ENCODE measurements around the gene HOXA10. TPM values are rescaled to one million over a fixed set of nuclear protein-coding genes. Genes with fewer than 3 reads are reported as not detected.

Gene HOXA10
- total RNA-seq, 1 donor from 2014 or later = 27.3 TPM

- no peak for DNase-seq (ENCODE audit: low read depth)
Observed at GRCh38 chr7:27130540-27131389, 43.4 kb downstream of the HOXA10 start, which contains the start of gene HOXA4. Gene HOXA4, minus strand, starts transcription at chr7:27130757. Its CDS starts 24 bp downstream, at chr7:27130733.

DNA sequence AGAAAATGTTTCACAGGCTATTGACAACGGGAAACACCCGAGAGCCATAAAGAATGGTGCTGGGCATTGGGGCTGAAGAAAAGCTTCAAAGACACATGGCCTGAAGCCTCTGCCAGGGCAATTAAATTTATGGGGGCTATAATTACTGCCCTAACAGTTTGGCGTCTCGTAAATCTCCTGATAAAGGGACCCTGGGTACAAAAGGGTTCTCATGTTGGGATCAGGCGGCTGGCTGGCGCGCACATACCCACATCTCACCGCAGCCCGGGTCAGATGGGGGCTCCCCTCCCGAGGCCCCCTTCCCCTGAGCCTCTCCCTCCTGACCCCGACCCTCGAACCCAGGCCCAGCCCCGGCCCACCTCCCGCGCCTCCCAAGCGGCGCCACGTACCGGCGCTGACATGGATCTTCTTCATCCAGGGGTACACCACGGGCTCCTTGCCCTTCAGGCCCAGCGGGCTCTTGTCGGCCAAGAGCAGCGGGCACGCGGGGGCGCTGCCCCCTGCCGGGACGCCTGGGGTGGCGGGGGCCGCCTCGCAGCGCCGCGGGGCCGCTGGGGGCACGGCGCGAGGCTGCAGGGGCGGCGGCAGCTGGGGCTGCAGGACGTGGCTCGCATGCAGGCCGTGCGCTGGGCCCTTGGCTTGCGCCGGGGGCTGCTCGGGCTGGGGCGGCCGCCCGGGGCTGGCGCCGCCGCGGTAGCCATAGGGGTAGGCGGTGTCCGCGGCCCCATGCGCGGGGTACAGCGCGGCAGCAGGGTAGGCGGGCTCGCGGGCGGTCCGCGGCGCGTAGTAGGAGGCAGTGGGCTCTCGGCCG is 44.2 kb downstream of the HOXA10 start:
- DNase-seq (ENCODE audit: low read depth) = no peak

DNA sequence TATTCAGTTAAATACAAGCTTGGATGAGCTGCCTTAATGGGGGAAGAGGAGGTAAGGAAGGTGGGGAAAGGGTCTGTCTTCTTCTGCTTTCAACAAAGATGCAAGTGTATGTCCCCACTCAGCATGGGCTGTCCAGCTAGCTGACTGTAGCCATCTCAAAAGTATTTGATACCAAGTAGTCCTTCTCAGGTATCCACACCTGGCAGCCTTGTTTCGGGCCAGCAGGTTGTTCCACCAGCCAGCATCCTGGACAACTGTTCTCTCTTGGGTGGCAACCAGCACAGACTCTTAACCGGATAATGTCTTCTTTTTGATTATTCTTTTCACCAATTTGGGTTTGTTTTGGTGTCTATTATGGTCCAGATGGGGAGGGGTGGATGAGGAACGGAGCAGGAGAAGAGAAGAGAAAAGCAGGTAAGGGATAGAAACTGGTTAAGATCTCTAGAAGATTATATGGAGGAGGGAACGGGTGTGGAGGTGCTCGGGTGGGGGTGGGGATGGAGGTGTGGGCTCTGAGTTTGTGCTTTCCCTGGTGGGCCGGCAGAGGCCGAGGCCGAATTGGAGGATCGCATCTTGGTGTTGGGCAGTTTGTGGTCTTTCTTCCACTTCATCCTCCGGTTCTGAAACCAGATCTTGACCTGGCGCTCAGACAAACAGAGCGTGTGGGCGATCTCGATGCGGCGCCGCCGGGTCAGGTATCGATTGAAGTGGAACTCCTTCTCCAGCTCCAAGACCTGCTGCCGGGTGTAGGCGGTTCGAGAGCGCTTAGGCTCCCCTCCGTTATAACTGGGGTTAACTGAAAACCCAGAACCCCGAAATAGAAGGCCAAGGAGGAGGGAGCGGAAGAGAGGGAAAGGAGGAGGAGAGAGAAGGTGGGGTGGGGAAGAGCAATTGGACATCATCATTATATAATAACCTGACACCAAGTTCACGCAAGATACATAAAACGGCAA is 45.1 kb downstream of the HOXA10 start:
- DNase-seq (ENCODE audit: low read depth) = no peak

DNA sequence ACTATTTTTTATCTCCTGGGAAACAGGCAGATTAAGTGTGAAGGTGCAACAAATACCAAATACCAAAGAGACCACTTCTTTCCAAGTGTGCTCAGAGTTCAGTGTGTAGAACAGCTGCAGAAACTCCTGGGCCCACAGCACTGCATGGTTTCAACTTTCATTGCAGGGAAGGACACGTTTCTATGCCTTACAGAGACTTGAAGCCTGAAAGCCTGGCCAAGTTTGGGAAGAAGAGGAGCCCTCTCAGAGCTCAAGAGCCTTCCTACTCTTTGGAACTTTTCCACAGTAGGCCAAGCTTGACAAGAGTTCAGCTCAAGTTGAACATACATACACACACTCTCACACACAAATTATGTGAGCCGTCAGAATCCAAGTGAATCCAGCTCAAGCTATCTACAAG is 46.1 kb downstream of the HOXA10 start:
- no peak for DNase-seq (ENCODE audit: low read depth)

GRCh38 chr7:27126596-27127327 is 47.4 kb downstream of the HOXA10 start:
- no peak for DNase-seq (ENCODE audit: low read depth)

- DNase-seq (ENCODE audit: low read depth) = no peak
Observed at GRCh38 chr7:27125986-27126394, 48.1 kb downstream of the HOXA10 start.

DNA sequence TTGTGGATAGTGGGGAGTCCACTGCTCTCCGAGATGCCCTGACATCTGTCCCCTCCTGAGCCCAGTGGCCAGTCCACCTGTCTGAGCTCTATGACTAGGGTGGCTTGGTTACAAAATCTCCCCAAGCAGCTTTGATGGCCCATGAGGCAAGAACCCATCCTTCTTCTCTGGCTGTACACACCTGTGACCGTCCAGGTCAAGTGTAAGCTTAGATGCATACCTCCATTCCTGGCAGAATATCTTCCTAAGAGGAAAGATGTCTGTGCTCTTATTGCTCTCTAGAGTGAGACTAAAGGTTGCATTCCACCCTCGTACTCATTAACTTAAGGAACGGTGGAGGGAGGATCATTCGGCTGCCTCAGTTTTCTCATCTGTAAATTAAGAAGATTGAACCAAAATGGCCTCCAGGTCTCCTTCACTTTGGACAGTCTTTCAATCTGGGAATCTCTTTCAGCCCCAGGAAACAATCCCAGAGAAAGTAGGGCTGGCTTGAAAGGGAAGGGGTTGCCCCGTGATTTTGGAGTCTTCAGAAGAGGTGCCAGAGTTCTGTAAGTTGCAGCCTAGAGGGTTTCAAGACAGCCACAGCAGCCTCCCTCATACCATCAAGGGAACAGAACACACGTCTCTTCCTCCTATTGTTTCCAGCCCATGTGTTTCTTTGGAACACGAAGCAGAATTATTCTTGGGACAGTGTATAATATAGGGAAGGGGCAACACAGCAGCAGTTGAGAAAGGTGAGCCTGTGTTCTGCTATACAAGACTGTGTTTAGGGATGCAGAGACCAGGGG is 49.0 kb downstream of the HOXA10 start:
- DNase-seq (ENCODE audit: low read depth) = peak; percentile 75

GRCh38 chr7:27124096-27124901 is 49.8 kb downstream of the HOXA10 start:
- no peak for DNase-seq (ENCODE audit: low read depth)

DNA sequence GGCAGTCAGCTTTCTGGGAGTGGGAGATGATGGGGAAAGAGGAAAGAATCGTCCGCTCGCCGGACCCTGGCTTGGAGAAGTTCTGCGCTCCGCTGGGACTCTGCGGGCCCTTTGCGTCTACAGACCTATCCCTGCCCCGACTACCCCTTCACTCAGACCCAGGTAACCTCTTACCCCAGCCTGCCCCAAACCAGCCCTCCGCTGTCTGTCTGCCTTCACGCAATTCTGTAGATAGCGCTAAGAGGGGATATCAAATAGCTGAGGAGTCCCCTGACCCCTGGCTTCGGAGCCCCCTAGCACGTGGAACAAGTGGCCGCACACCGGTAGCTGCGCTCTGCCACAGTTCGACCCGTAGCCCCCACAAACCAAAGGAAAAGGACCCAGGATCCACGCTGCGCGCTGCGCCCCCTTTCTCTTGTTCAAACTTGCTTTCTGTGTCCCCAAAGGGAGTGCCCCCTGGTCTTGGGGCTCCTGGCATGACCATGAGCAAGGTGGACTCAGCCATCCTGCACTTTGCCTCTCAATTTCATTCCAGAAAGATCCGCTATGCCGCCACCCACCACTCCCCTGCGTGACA is 50.6 kb downstream of the HOXA10 start:
- no peak for DNase-seq (ENCODE audit: low read depth)

DNA sequence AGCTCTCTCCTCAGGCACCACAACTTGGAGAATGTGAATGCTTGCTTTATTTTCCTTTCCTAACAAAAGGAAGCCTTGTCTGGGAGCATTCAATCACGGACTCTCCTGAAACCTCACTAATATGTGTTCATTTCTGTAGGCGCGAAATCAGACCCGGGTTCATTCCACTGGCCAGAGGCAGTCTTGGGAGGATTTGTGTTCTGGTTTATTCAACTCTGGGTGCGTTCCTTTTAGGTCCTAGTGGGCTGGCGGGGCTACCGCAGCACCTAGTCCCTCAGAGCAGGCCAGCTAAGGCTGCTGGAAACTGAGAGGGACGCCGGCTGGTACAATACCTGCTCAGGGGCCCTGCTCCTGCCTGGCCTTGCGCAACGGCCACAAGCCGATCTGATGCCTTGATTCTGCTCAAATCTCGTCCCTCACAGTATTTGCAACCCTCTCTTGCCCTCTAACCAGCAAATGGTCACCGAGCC is 51.1 kb downstream of the HOXA10 start:
- DNase-seq (ENCODE audit: low read depth) = no peak

- DNase-seq (ENCODE audit: low read depth) = peak; percentile 81
Observed at GRCh38 chr7:27122077-27122910, 51.8 kb downstream of the HOXA10 start.

GRCh38 chr7:27121684-27122076 is 52.4 kb downstream of the HOXA10 start:
- no peak for DNase-seq (ENCODE audit: low read depth)

Other genes starting within 250 kb of the HOXA10 start
- 1.0 and 1.8 TPM in 2 replicates for gene HOXA1, start 78.3 kb downstream of the HOXA10 start, total RNA-seq
- gene HOXA2, start 71.6 kb downstream of the HOXA10 start, total RNA-seq = 0.35 and 1.9 TPM in 2 replicates
- gene HOXA4, start 43.6 kb downstream of the HOXA10 start, total RNA-seq = 0.17 and 0.75 TPM in 2 replicates
- gene HOXA5, start 30.6 kb downstream of the HOXA10 start, total RNA-seq = 13.4 and 34.2 TPM in 2 replicates
- 2.8 and 22.0 TPM in 2 replicates for gene HOXA6, start 26.5 kb downstream of the HOXA10 start, total RNA-seq
- 4.2 and 7.2 TPM in 2 replicates for gene HOXA3, start 21.7 kb downstream of the HOXA10 start, total RNA-seq
- gene HOXA7, start 17.6 kb downstream of the HOXA10 start, total RNA-seq = 1.2 and 12.0 TPM in 2 replicates
- gene HOXA9, start 8.8 kb downstream of the HOXA10 start, total RNA-seq = 22.6 and 70.8 TPM in 2 replicates
- gene HOXA11, start 10.9 kb upstream of the HOXA10 start, total RNA-seq = 1.7 and 5.4 TPM in 2 replicates
- gene HOXA13, start 25.8 kb upstream of the HOXA10 start, total RNA-seq = under 0.01 TPM in 1 of 2 replicates, not detected in the other
- not detected in 2 replicates for gene EVX1, start 68.5 kb upstream of the HOXA10 start, total RNA-seq

Measured in renal cortical epithelial cell (primary cell).